Chondrocyte (in vitro differentiated cells): ENCODE data around the gene STK32B. TPM values are rescaled to one million over a fixed set of nuclear protein-coding genes. Genes with fewer than 3 reads are reported as not detected.

Source experiments
- DNase-seq: peaks from one replicate; pipeline ENCODE4 v3.0.0; 2021; ENCODE audit warnings: mixed read lengths, low spot score
- H3K27ac Mint-ChIP-seq: one replicate; pipeline ENCODE4 v1.8.0; 2021; ENCODE audit warnings: mild to moderate bottlenecking, moderate library complexity, mixed read lengths; ENCODE audit not compliant: unreplicated experiment
- H3K27me3 Mint-ChIP-seq: 2 replicates; pipeline ENCODE4 v1.8.0; 2021; ENCODE audit warnings: low read depth, mixed read lengths
- H3K36me3 Mint-ChIP-seq: 2 replicates; pipeline ENCODE4 v1.8.0; 2021; ENCODE audit warnings: low read depth, mixed read lengths
- H3K4me1 Mint-ChIP-seq: 2 replicates; pipeline ENCODE4 v1.8.0; 2021; ENCODE audit warnings: low read depth, mild to moderate bottlenecking, mixed read lengths
- H3K4me3 Mint-ChIP-seq: one replicate; pipeline ENCODE4 v1.8.0; 2021; ENCODE audit warnings: mild to moderate bottlenecking, moderate library complexity, mixed read lengths; ENCODE audit not compliant: unreplicated experiment
- H3K9me3 Mint-ChIP-seq: 2 replicates; pipeline ENCODE4 v1.8.0; 2021; ENCODE audit warnings: low read depth, mixed read lengths
- CTCF ChIP-seq: fragments of 200-600 bp; sonication (generic); IDR thresholded peaks from 2 replicates; pipeline ENCODE4 v1.5.0; 2021; ENCODE audit warnings: antibody characterized with exemption, mild to moderate bottlenecking, moderate library complexity
- total RNA-seq: library from RNA; stranded (reverse); gene quantifications from 3 replicates; pipeline ENCODE4 v1.2.1, GENCODE V29; 2021

The STK32B gene
- total RNA-seq, 1 donor from 2014 or later = 14.2 TPM

GRCh38 chr4:5257086-5257485 lies 205.8 kb downstream of the STK32B start:
- no peak for DNase-seq
- no peaks in the 10 kb centered on the region for H3K36me3 Mint-ChIP-seq
- no peak overlapping the region for H3K27ac Mint-ChIP-seq
- TF ChIP-seq CTCF = no peak
- H3K4me3 Mint-ChIP-seq = no peak overlapping the region
- H3K4me1 Mint-ChIP-seq = no peaks in the 10 kb centered on the region
- no peaks in the 10 kb centered on the region for H3K9me3 Mint-ChIP-seq
- H3K27me3 Mint-ChIP-seq = no peaks in the 10 kb centered on the region

GRCh38 chr4:5259471-5259870 lies 208.2 kb downstream of the STK32B start:
- Mint-ChIP-seq H3K27ac (no peak overlapping the region), H3K4me1 (no peaks in the 10 kb centered on the region), H3K4me3 (no peak overlapping the region), H3K36me3 (no peaks in the 10 kb centered on the region), H3K9me3 (no peaks in the 10 kb centered on the region), H3K27me3 (no peaks in the 10 kb centered on the region)
- TF ChIP-seq CTCF = no peak
- no peak for DNase-seq

GRCh38 chr4:5260121-5260520 lies 208.8 kb downstream of the STK32B start:
- no peak for DNase-seq
- Mint-ChIP-seq H3K9me3 (no peaks in the 10 kb centered on the region), H3K27ac (no peak overlapping the region), H3K4me1 (no peaks in the 10 kb centered on the region), H3K4me3 (no peak overlapping the region), H3K36me3 (no peaks in the 10 kb centered on the region), H3K27me3 (no peaks in the 10 kb centered on the region)
- no peak for TF ChIP-seq CTCF

GRCh38 chr4:5261866-5262265 lies 210.6 kb downstream of the STK32B start:
- H3K27me3 Mint-ChIP-seq = no peaks in the 10 kb centered on the region
- no peak overlapping the region for H3K27ac Mint-ChIP-seq
- no peak overlapping the region for H3K4me3 Mint-ChIP-seq
- DNase-seq = no peak
- H3K4me1 Mint-ChIP-seq = peaks cover 3% of the 10 kb centered on the region
- H3K9me3 Mint-ChIP-seq = no peaks in the 10 kb centered on the region
- no peak for TF ChIP-seq CTCF
- no peaks in the 10 kb centered on the region for H3K36me3 Mint-ChIP-seq

GRCh38 chr4:5266991-5267390 lies 215.7 kb downstream of the STK32B start:
- Mint-ChIP-seq H3K27me3 (no peaks in the 10 kb centered on the region), H3K36me3 (no peaks in the 10 kb centered on the region), H3K4me1 (peaks cover 3% of the 10 kb centered on the region), H3K4me3 (no peak overlapping the region), H3K9me3 (no peaks in the 10 kb centered on the region), H3K27ac (no peak overlapping the region)
- DNase-seq = no peak
- TF ChIP-seq CTCF = no peak
